HEK293 (cell line): Measurements from ENCODE around the gene UBE2Q1.

Experiments
- CTCF ChIA-PET: fragments of 350-600 bp; formaldehyde crosslinking; extraction: SDS; loops from one replicate; lab custom pipeline; 2021; ENCODE audit warnings: antibody characterized with exemption; lab: Yijun Ruan, JAX
- POLR2A ChIA-PET: fragments of 300-600 bp; formaldehyde crosslinking; extraction: SDS; loops from one replicate; lab custom pipeline; 2020; ENCODE audit warnings: antibody characterized with exemption, inconsistent platforms; lab: Yijun Ruan, JAX
- H3K27ac ChIP-seq: fragments of 200-500 bp; sonication (Bioruptor generic); 2 replicates; pipeline ENCODE4 v1.5.1; 2014; ENCODE audit warnings: low read depth, low read length, control low read depth, inconsistent platforms; ENCODE audit errors: extremely low read depth
- H3K36me3 ChIP-seq, 2 experiments: fragments of 200-500 bp in 1 of 2; sonication (Bioruptor generic) in 1 of 2; 1 replicate in 1 of 2; 2 replicates in 1 of 2; pipeline ENCODE4 v1.5.1; 2014 to 2017; ENCODE audit warnings: inconsistent platforms in 2 of 2, low read length in 2 of 2; ENCODE audit not compliant: control insufficient read depth in 2 of 2, insufficient read depth in 1 of 2
- H3K4me1 ChIP-seq: fragments of 200-500 bp; sonication (Bioruptor generic); 2 replicates; pipeline ENCODE4 v1.5.1; 2014; ENCODE audit warnings: mild to moderate bottlenecking, low read length, inconsistent platforms; ENCODE audit not compliant: control insufficient read depth, insufficient read depth
- H3K4me3 ChIP-seq: 2 replicates; pipeline ENCODE4 v1.5.1; 2011; ENCODE audit warnings: low read depth, mild to moderate bottlenecking, control low read depth, low read length, moderate library complexity
- H3K9me3 ChIP-seq: fragments of 200-500 bp; sonication (Bioruptor generic); 2 replicates; pipeline ENCODE4 v1.5.1; 2014; ENCODE audit warnings: low read depth, low read length, inconsistent platforms; ENCODE audit not compliant: control insufficient read depth, insufficient read depth
- HOXA7 ChIP-seq: sonication (generic); formaldehyde crosslinking; IDR thresholded peaks from 2 replicates; pipeline ENCODE4 v1.8.1; 2022; ENCODE audit warnings: missing genetic modification reagents, borderline replicate concordance
- KLF1 ChIP-seq: fragments of 450-650 bp; formaldehyde crosslinking; IDR thresholded peaks from 2 replicates; pipeline ENCODE4 v1.5.1; 2016; ENCODE audit warnings: missing biosample characterization, missing genetic modification characterization
- KLF8 ChIP-seq: fragments of 450-650 bp; formaldehyde crosslinking; IDR thresholded peaks from 2 replicates; pipeline ENCODE4 v1.5.1; 2016; ENCODE audit warnings: missing biosample characterization, missing genetic modification characterization
- ZBTB17 ChIP-seq: fragments of 450-650 bp; formaldehyde crosslinking; IDR thresholded peaks from 2 replicates; pipeline ENCODE4 v1.5.1; 2016; ENCODE audit warnings: missing biosample characterization, missing genetic modification characterization
- ZEB2 ChIP-seq: fragments of 450-650 bp; formaldehyde crosslinking; IDR thresholded peaks from 2 replicates; pipeline ENCODE4 v1.5.1; 2016; ENCODE audit warnings: missing biosample characterization, missing genetic modification characterization
- ZNF184 ChIP-seq: fragments of 450-650 bp; IDR thresholded peaks from 2 replicates; pipeline ENCODE4 v1.5.1; 2018; ENCODE audit warnings: missing biosample characterization, mild to moderate bottlenecking, missing genetic modification characterization
- ZNF274 ChIP-seq, 2 experiments: fragments of 200-500 bp in 1 of 2; fragments of 450-650 bp in 1 of 2; sonication (Bioruptor generic) in 1 of 2; formaldehyde crosslinking in 1 of 2; IDR thresholded peaks; 2 replicates each; pipeline versions ENCODE4 v1.5.1 to v1.6.1; 2014 to 2016; ENCODE audit warnings: borderline replicate concordance in 1 of 2, inconsistent platforms in 1 of 2, low read length in 1 of 2, missing biosample characterization in 1 of 2, missing genetic modification characterization in 1 of 2
- ZNF571 ChIP-seq: fragments of 450-650 bp; formaldehyde crosslinking; IDR thresholded peaks from 2 replicates; pipeline ENCODE4 v1.5.0; 2017; ENCODE audit warnings: missing biosample characterization, missing genetic modification characterization
- ZNF701 ChIP-seq: fragments of 450-650 bp; formaldehyde crosslinking; IDR thresholded peaks from 2 replicates; pipeline ENCODE4 v1.5.1; 2016; ENCODE audit warnings: missing biosample characterization, missing genetic modification characterization
- ZNF747 ChIP-seq: fragments of 450-650 bp; formaldehyde crosslinking; IDR thresholded peaks from 2 replicates; pipeline ENCODE4 v1.5.1; 2016; ENCODE audit warnings: missing biosample characterization, missing genetic modification characterization
- ZXDB ChIP-seq: fragments of 450-650 bp; formaldehyde crosslinking; IDR thresholded peaks from 2 replicates; pipeline ENCODE4 v1.5.1; 2016; ENCODE audit warnings: missing biosample characterization, missing genetic modification characterization
- TF ChIP-seq, protein P1 (sequence below): fragments of 450-650 bp; formaldehyde crosslinking; IDR thresholded peaks from 2 replicates; pipeline ENCODE4 v1.5.1; 2016; ENCODE audit warnings: missing biosample characterization, missing genetic modification characterization
- TF ChIP-seq, protein P2 (sequence below): fragments of 450-650 bp; formaldehyde crosslinking; IDR thresholded peaks from 2 replicates; pipeline ENCODE4 v1.5.1; 2017; ENCODE audit warnings: missing biosample characterization, missing genetic modification characterization
- TF ChIP-seq, protein P3 (sequence below): fragments of 450-650 bp; formaldehyde crosslinking; IDR thresholded peaks from 2 replicates; pipeline ENCODE4 v1.5.1; 2017; ENCODE audit warnings: missing biosample characterization, missing genetic modification characterization
- TF ChIP-seq, protein P4 (sequence below): fragments of 450-650 bp; formaldehyde crosslinking; IDR thresholded peaks from 2 replicates; pipeline ENCODE4 v1.5.1; 2016; ENCODE audit warnings: missing biosample characterization, missing genetic modification characterization
- TF ChIP-seq, protein P5 (sequence below): fragments of 450-650 bp; formaldehyde crosslinking; IDR thresholded peaks from 2 replicates; pipeline ENCODE4 v1.5.1; 2017; ENCODE audit warnings: missing biosample characterization, missing genetic modification characterization

Gene UBE2Q1

DNA sequence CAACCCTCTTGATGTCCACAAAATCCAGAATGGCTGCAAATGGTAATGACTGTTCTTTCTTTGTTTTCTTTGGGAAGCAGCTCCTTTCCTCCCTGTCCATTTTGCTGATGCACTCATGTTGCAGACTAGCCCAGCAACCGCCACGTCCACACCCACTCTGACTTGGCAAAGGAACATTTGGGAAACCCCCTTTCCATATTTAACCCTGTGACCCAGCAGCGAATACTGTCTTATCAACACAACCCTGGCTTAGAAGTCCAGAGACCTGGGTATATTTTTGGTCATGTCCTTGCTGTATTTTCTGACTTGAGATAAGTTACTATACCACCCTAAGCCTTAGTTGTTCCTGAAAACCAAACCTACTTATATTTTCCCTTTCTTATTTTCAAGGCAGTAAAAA, 38.1 kb downstream of the UBE2Q1 start (continued):
- TF ChIP-seq, protein P1, sequence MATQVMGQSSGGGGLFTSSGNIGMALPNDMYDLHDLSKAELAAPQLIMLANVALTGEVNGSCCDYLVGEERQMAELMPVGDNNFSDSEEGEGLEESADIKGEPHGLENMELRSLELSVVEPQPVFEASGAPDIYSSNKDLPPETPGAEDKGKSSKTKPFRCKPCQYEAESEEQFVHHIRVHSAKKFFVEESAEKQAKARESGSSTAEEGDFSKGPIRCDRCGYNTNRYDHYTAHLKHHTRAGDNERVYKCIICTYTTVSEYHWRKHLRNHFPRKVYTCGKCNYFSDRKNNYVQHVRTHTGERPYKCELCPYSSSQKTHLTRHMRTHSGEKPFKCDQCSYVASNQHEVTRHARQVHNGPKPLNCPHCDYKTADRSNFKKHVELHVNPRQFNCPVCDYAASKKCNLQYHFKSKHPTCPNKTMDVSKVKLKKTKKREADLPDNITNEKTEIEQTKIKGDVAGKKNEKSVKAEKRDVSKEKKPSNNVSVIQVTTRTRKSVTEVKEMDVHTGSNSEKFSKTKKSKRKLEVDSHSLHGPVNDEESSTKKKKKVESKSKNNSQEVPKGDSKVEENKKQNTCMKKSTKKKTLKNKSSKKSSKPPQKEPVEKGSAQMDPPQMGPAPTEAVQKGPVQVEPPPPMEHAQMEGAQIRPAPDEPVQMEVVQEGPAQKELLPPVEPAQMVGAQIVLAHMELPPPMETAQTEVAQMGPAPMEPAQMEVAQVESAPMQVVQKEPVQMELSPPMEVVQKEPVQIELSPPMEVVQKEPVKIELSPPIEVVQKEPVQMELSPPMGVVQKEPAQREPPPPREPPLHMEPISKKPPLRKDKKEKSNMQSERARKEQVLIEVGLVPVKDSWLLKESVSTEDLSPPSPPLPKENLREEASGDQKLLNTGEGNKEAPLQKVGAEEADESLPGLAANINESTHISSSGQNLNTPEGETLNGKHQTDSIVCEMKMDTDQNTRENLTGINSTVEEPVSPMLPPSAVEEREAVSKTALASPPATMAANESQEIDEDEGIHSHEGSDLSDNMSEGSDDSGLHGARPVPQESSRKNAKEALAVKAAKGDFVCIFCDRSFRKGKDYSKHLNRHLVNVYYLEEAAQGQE (tag by site-specific recombination): no peak
- TF ChIP-seq, protein P2, sequence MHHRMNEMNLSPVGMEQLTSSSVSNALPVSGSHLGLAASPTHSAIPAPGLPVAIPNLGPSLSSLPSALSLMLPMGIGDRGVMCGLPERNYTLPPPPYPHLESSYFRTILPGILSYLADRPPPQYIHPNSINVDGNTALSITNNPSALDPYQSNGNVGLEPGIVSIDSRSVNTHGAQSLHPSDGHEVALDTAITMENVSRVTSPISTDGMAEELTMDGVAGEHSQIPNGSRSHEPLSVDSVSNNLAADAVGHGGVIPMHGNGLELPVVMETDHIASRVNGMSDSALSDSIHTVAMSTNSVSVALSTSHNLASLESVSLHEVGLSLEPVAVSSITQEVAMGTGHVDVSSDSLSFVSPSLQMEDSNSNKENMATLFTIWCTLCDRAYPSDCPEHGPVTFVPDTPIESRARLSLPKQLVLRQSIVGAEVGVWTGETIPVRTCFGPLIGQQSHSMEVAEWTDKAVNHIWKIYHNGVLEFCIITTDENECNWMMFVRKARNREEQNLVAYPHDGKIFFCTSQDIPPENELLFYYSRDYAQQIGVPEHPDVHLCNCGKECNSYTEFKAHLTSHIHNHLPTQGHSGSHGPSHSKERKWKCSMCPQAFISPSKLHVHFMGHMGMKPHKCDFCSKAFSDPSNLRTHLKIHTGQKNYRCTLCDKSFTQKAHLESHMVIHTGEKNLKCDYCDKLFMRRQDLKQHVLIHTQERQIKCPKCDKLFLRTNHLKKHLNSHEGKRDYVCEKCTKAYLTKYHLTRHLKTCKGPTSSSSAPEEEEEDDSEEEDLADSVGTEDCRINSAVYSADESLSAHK (tag by site-specific recombination): no peak
- TF ChIP-seq, protein P3, sequence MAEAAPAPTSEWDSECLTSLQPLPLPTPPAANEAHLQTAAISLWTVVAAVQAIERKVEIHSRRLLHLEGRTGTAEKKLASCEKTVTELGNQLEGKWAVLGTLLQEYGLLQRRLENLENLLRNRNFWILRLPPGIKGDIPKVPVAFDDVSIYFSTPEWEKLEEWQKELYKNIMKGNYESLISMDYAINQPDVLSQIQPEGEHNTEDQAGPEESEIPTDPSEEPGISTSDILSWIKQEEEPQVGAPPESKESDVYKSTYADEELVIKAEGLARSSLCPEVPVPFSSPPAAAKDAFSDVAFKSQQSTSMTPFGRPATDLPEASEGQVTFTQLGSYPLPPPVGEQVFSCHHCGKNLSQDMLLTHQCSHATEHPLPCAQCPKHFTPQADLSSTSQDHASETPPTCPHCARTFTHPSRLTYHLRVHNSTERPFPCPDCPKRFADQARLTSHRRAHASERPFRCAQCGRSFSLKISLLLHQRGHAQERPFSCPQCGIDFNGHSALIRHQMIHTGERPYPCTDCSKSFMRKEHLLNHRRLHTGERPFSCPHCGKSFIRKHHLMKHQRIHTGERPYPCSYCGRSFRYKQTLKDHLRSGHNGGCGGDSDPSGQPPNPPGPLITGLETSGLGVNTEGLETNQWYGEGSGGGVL (tag by site-specific recombination): no peak
- TF ChIP-seq ZNF184 (tag by site-specific recombination) (no peak), HOXA7 (CRISPR knock-in tag) (no peak), ZNF747 (no peak), ZEB2 (tag by site-specific recombination) (no peak), ZNF274 (IDR thresholded peaks at IDR 0.05; ENCODE audit: low read length) (no peak), ZNF274 (tag by site-specific recombination; IDR thresholded peaks at IDR 0.05; ENCODE audit: borderline replicate concordance) (no peak), ZNF701 (tag by site-specific recombination) (no peak)
- TF ChIP-seq, protein P4, sequence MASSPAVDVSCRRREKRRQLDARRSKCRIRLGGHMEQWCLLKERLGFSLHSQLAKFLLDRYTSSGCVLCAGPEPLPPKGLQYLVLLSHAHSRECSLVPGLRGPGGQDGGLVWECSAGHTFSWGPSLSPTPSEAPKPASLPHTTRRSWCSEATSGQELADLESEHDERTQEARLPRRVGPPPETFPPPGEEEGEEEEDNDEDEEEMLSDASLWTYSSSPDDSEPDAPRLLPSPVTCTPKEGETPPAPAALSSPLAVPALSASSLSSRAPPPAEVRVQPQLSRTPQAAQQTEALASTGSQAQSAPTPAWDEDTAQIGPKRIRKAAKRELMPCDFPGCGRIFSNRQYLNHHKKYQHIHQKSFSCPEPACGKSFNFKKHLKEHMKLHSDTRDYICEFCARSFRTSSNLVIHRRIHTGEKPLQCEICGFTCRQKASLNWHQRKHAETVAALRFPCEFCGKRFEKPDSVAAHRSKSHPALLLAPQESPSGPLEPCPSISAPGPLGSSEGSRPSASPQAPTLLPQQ: no peak

DNA sequence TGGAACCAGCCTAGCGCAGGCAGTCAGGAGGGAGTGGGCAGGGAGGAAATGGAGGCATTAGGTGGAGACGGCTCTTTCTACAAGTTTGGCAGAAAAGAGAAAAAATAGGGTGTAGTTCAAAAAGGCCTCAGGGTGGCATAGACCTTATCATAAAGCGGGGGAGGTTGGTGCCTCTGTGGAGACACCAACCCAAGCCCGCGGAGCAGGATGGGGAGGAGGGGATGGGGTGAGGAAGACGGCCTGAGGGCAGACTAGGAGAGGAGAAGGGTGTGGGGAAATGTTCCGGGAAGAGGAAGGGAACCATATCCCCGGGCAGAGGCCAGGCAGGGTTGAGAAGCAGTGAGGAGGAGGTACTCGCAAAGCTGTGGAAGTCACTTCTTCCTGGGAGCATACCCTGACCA, 38.9 kb downstream of the UBE2Q1 start:
- Histone ChIP-seq H3K9me3 (no peaks in the 10 kb centered on the region), H3K4me1 (no peaks in the 10 kb centered on the region), H3K4me3 (no peak overlapping the region), H3K36me3 (no peaks in the 10 kb centered on the region), H3K27ac (no peak overlapping the region)
- no peak for TF ChIP-seq ZBTB17
- TF ChIP-seq ZNF571: no peak
- no peak for TF ChIP-seq KLF8 (tag by site-specific recombination)
- TF ChIP-seq ZXDB (tag by site-specific recombination): no peak
- TF ChIP-seq, protein P5, sequence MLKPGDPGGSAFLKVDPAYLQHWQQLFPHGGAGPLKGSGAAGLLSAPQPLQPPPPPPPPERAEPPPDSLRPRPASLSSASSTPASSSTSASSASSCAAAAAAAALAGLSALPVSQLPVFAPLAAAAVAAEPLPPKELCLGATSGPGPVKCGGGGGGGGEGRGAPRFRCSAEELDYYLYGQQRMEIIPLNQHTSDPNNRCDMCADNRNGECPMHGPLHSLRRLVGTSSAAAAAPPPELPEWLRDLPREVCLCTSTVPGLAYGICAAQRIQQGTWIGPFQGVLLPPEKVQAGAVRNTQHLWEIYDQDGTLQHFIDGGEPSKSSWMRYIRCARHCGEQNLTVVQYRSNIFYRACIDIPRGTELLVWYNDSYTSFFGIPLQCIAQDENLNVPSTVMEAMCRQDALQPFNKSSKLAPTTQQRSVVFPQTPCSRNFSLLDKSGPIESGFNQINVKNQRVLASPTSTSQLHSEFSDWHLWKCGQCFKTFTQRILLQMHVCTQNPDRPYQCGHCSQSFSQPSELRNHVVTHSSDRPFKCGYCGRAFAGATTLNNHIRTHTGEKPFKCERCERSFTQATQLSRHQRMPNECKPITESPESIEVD (tag by site-specific recombination): no peak
- TF ChIP-seq KLF1: peak; percentile 16; the same call in 1 of the 2 replicates
- ChIA-PET CTCF (interaction anchor here (2.9 kb wide), 1 partner anchor 27 kb away, joined by 15 read pairs; no protein-coding TSS in a partner anchor), POLR2A (no interaction called here)
